HepG2 (cell line): Measurements from ENCODE around the gene STRN3. TPM values are rescaled to one million over a fixed set of nuclear protein-coding genes. Genes with fewer than 3 reads are reported as not detected.

ENCODE experiments used
- ARNTL ChIP-seq: sonication (generic); formaldehyde crosslinking; IDR thresholded peaks from 2 replicates; pipeline ENCODE4 v1.4.0; 2020; ENCODE audit warnings: mild to moderate bottlenecking, missing genetic modification reagents
- ASH2L ChIP-seq: fragments of 300-600, 200-600 bp; sonication (generic); IDR thresholded peaks from 2 replicates; pipeline ENCODE4 v1.7.0; 2017; ENCODE audit warnings: low read depth, mild to moderate bottlenecking, moderate library complexity, mixed read lengths, low read length; ENCODE audit not compliant: insufficient read length
- EHMT2 ChIP-seq: fragments of 200-600 bp; sonication (generic); IDR thresholded peaks from 2 replicates; pipeline ENCODE4 v1.7.0; 2017; ENCODE audit warnings: antibody characterized with exemption, low read depth, low read length, borderline replicate concordance
- FOXA3 ChIP-seq: IDR thresholded peaks from 2 replicates; pipeline ENCODE4 v1.6.1; 2016; ENCODE audit warnings: missing genetic modification reagents, missing compliant biosample characterization
- MEIS2 ChIP-seq: sonication (generic); formaldehyde crosslinking; IDR thresholded peaks from 2 replicates; pipeline ENCODE4 v1.9.0; 2021; ENCODE audit warnings: mild to moderate bottlenecking, missing genetic modification reagents
- NFE2L1 ChIP-seq: sonication (generic); formaldehyde crosslinking; IDR thresholded peaks from 2 replicates; pipeline ENCODE4 v1.4.0; 2020; ENCODE audit warnings: missing genetic modification reagents, mild to moderate bottlenecking, borderline replicate concordance
- RFX3 ChIP-seq: IDR thresholded peaks from 2 replicates; pipeline ENCODE4 v1.6.1; 2016; ENCODE audit warnings: missing biosample characterization, missing genetic modification reagents
- ZNF546 ChIP-seq: sonication (generic); formaldehyde crosslinking; conservative IDR thresholded peaks from 2 replicates; pipeline ENCODE4 v1.8.1; 2023; ENCODE audit warnings: mild to moderate bottlenecking, missing genetic modification reagents
- ZNF616 ChIP-seq: sonication (generic); formaldehyde crosslinking; IDR thresholded peaks from 2 replicates; pipeline ENCODE4 v1.5.0; 2020; ENCODE audit warnings: low read depth, mild to moderate bottlenecking, missing genetic modification reagents
- polyA plus RNA-seq, 8 experiments: library from polyadenylated mRNA; depleted of rRNA in 3 of 8; stranded (reverse) in 7 of 8; unstranded in 1 of 8; fragments of >200 nt; fragmentation: Illumina TruSeq in 4 of 8; extraction: Trizol in 4 of 8; gene quantifications; 2 replicates each; pipeline versions ENCODE4 v1.2.1 to v1.2.3, GENCODE V29; 2011 to 2016; ENCODE audit warnings: low read depth in 4 of 8, missing spikeins in 1 of 8, mixed read lengths in 1 of 8; ENCODE audit not compliant: insufficient read depth in 1 of 8
- total RNA-seq, 5 experiments: library from RNA; depleted of rRNA; stranded (reverse); fragments of >200 nt; fragmentation: Illumina TruSeq; extraction: Trizol; gene quantifications; 2 replicates each; pipeline ENCODE4 v1.2.3, GENCODE V29; 2016; ENCODE audit warnings: low read depth in 1 of 5
- TF ChIP-seq, protein P1 (sequence below): sonication (generic); formaldehyde crosslinking; IDR thresholded peaks from 2 replicates; pipeline ENCODE4 v1.4.0; 2020; ENCODE audit warnings: mild to moderate bottlenecking, missing genetic modification reagents
- TF ChIP-seq, protein P2 (sequence below): IDR thresholded peaks from 2 replicates; pipeline ENCODE4 v1.6.1; 2018; ENCODE audit warnings: missing genetic modification reagents
- TF ChIP-seq, protein P3 (sequence below): sonication (generic); formaldehyde crosslinking; IDR thresholded peaks from 2 replicates; pipeline ENCODE4 v1.8.0; 2022; ENCODE audit warnings: mild to moderate bottlenecking, missing genetic modification reagents, moderate library complexity
- TF ChIP-seq, protein P4 (sequence below): sonication (generic); formaldehyde crosslinking; IDR thresholded peaks from 2 replicates; pipeline ENCODE4 v1.4.0; 2020; ENCODE audit warnings: missing genetic modification reagents, borderline replicate concordance
- TF ChIP-seq, protein P5 (sequence below): sonication (generic); formaldehyde crosslinking; IDR thresholded peaks from 2 replicates; pipeline ENCODE4 v1.8.0; 2022; ENCODE audit warnings: mild to moderate bottlenecking, missing genetic modification reagents

Gene STRN3
- total and polyA plus RNA-seq, 2 of the 13 experiments (the other 11 are each of a cell fraction or from before 2014, with no cell fraction given), result 49.4 to 123 TPM

DNA sequence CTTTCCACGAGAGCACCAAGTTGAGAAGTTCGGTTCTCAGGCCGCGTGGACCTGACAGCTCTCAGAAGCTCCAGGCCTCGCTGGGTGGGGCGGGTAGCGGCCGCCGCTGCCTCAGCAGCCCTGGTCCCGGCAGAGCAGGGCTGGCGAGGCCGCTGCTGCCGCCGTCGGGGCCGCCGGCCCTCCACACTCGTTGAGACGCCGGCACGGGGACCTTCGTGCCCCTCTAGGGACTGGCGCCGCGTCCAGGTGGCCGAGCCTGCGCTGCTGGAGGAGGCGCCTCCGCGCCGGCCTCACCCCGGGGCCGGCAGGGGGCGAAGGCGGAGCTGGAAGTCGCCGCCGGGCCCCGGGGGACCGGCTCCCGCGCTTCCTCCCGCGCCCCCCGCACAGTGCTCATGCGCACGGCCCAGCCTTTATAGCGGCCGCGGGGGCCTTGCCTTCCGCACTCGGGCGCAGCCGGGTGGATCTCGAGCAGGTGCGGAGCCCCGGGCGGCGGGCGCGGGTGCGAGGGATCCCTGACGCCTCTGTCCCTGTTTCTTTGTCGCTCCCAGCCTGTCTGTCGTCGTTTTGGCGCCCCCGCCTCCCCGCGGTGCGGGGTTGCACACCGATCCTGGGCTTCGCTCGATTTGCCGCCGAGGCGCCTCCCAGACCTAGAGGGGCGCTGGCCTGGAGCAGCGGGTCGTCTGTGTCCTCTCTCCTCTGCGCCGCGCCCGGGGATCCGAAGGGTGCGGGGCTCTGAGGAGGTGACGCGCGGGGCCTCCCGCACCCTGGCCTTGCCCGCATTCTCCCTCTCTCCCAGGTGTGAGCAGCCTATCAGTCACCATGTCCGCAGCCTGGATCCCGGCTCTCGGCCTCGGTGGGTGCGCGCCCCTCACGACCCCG is 151.8 kb downstream of the STRN3 start, which contains the start of gene COCH (continued):
- TF ChIP-seq, protein P1, sequence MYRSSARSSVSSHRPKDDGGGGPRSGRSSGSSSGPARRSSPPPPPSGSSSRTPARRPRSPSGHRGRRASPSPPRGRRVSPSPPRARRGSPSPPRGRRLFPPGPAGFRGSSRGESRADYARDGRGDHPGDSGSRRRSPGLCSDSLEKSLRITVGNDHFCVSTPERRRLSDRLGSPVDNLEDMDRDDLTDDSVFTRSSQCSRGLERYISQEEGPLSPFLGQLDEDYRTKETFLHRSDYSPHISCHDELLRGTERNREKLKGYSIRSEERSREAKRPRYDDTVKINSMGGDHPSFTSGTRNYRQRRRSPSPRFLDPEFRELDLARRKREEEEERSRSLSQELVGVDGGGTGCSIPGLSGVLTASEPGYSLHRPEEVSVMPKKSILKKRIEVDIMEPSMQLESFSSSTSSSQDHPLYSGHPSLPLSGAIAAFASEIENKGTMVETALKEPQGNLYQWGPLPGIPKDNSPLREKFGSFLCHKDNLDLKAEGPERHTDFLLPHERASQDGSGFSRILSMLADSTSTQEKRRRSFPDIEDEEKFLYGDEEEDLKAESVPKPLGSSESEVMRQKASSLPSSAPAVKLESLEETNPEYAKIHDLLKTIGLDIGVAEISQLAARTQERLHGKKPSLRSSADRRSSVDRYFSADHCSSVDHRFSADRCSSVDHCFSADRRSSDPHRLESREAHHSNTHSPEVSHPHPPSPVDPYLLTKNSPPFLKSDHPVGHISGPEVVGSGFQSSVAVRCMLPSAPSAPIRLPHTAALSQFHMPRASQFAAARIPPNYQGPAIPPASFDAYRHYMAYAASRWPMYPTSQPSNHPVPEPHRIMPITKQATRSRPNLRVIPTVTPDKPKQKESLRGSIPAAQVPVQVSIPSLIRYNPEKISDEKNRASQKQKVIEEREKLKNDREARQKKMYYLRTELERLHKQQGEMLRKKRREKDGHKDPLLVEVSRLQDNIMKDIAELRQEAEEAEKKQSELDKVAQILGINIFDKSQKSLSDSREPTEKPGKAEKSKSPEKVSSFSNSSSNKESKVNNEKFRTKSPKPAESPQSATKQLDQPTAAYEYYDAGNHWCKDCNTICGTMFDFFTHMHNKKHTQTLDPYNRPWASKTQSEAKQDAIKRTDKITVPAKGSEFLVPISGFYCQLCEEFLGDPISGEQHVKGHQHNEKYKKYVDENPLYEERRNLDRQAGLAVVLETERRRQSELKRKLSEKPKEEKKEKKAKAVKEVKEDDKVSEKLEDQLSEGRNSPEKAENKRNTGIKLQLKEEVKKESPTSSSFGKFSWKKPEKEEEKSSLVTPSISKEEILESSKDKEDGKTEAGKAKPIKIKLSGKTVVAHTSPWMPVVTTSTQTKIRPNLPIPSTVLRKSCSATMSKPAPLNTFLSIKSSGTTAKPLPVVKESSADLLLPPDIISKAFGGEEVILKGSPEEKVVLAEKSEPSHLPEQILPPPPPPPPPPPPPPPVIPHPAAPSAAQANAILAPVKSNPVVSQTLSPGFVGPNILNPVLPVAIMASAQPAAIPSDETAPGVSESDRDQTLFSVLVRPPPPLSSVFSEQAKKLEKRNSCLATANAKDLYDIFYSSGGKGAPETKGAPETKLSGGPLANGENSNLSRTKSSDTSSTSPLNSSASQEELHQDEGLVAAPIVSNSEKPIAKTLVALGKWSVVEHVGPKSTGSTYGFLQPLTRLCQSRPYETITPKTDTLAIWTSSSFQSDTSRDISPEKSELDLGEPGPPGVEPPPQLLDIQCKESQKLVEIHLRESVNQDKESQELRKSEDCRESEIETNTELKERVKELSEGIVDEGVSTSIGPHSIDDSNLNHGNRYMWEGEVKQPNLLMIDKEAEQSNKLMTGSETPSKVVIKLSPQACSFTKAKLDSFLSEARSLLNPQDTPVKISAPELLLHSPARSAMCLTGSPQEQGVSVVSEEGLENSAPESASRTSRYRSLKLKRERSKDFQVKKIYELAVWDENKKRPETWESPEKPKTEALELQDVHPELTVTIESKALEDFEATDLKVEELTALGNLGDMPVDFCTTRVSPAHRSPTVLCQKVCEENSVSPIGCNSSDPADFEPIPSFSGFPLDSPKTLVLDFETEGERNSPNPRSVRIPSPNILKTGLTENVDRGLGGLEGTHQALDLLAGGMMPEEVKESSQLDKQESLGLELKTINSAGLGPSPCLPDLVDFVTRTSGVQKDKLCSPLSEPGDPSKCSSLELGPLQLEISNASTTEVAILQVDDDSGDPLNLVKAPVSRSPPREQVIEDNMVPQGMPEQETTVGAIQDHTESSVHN (CRISPR knock-in tag), result no peak; the same call in 1 of the 2 replicates
- TF ChIP-seq, protein P2, sequence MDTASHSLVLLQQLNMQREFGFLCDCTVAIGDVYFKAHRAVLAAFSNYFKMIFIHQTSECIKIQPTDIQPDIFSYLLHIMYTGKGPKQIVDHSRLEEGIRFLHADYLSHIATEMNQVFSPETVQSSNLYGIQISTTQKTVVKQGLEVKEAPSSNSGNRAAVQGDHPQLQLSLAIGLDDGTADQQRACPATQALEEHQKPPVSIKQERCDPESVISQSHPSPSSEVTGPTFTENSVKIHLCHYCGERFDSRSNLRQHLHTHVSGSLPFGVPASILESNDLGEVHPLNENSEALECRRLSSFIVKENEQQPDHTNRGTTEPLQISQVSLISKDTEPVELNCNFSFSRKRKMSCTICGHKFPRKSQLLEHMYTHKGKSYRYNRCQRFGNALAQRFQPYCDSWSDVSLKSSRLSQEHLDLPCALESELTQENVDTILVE (CRISPR knock-in tag), result no peak
- TF ChIP-seq, protein P3, sequence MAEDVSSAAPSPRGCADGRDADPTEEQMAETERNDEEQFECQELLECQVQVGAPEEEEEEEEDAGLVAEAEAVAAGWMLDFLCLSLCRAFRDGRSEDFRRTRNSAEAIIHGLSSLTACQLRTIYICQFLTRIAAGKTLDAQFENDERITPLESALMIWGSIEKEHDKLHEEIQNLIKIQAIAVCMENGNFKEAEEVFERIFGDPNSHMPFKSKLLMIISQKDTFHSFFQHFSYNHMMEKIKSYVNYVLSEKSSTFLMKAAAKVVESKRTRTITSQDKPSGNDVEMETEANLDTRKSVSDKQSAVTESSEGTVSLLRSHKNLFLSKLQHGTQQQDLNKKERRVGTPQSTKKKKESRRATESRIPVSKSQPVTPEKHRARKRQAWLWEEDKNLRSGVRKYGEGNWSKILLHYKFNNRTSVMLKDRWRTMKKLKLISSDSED (CRISPR knock-in tag), result peak; percentile 95
- TF ChIP-seq NFE2L1 (CRISPR knock-in tag) (0 out of 2 replicates have a peak, but pooled peaks have one; percentile 73), MEIS2 (CRISPR knock-in tag) (peak; percentile 91), ASH2L (peak; percentile 87), ZNF546 (CRISPR knock-in tag) (peak; percentile 91), RFX3 (CRISPR knock-in tag) (peak; percentile 30; the same call in 1 of the 2 replicates), FOXA3 (peak; percentile 11), ZNF616 (CRISPR knock-in tag) (peak; percentile 74), ARNTL (CRISPR knock-in tag) (no peak; the same call in 1 of the 2 replicates), EHMT2 (0 out of 2 replicates have a peak, but pooled peaks have one; percentile 12)
- TF ChIP-seq, protein P4, sequence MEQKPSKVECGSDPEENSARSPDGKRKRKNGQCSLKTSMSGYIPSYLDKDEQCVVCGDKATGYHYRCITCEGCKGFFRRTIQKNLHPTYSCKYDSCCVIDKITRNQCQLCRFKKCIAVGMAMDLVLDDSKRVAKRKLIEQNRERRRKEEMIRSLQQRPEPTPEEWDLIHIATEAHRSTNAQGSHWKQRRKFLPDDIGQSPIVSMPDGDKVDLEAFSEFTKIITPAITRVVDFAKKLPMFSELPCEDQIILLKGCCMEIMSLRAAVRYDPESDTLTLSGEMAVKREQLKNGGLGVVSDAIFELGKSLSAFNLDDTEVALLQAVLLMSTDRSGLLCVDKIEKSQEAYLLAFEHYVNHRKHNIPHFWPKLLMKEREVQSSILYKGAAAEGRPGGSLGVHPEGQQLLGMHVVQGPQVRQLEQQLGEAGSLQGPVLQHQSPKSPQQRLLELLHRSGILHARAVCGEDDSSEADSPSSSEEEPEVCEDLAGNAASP, result peak; percentile 15; the same call in 1 of the 2 replicates
- TF ChIP-seq, protein P5, sequence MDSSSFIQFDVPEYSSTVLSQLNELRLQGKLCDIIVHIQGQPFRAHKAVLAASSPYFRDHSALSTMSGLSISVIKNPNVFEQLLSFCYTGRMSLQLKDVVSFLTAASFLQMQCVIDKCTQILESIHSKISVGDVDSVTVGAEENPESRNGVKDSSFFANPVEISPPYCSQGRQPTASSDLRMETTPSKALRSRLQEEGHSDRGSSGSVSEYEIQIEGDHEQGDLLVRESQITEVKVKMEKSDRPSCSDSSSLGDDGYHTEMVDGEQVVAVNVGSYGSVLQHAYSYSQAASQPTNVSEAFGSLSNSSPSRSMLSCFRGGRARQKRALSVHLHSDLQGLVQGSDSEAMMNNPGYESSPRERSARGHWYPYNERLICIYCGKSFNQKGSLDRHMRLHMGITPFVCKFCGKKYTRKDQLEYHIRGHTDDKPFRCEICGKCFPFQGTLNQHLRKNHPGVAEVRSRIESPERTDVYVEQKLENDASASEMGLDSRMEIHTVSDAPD (CRISPR knock-in tag), result peak; percentile 86; the same call in 1 of the 2 replicates
